Sigmoid colon (tissue), 3 donors: ENCODE data around the gene FLNB.

Experiments used
- CTCF ChIP-seq, 4 experiments: fragments of 450-650 bp in 3 of 4; fragments of 200-600 bp in 1 of 4; IDR thresholded peaks; one replicate each; pipeline ENCODE4 v1.5.1; 2016 to 2019; ENCODE audit warnings: antibody characterized with exemption in 4 of 4, mild to moderate bottlenecking in 3 of 4, moderate library complexity in 2 of 4
- POLR2A ChIP-seq, 2 donors: fragments of 450-650 bp; IDR thresholded peaks; one replicate each; pipeline ENCODE4 v1.6.1; 2016; ENCODE audit warnings: antibody characterized with exemption in 2 of 2, mild to moderate bottlenecking in 2 of 2, moderate library complexity in 2 of 2

DNA sequence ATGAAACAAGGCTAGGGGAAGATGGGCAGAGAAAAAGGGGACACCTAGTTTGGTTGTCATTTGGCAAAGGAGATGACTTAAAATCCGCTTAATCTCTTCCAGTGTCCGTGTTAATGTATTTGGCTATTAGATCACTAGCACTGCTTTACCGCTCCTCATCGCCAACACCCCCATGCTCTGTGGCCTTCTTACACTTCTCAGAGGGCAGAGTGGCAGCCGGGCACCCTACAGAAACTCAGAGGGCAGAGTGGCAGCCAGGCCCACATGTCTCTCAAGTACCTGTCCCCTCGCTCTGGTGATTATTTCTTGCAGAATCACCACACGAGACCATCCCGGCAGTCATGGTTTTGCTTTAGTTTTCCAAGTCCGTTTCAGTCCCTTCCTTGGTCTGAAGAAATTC lies 162.9 kb downstream of the FLNB start:
- TF ChIP-seq CTCF (IDR thresholded peaks at IDR 0.05) (no peak), POLR2A (IDR thresholded peaks at IDR 0.05) (no peak)
